HG03571 (cell line): ENCODE results near the gene DISC1.
"Not testable (repeated sequence)": the region's sequence is repeated elsewhere in the genome, so short reads cannot be mapped to it uniquely, and the experiment has no call there.

Experiments used
- ATAC-seq: cut with Tn5 transposase; IDR thresholded peaks from one replicate; pipeline ENCODE4 v1.9.1; 2021; ENCODE audit not compliant: unreplicated experiment

The DISC1 gene

DNA sequence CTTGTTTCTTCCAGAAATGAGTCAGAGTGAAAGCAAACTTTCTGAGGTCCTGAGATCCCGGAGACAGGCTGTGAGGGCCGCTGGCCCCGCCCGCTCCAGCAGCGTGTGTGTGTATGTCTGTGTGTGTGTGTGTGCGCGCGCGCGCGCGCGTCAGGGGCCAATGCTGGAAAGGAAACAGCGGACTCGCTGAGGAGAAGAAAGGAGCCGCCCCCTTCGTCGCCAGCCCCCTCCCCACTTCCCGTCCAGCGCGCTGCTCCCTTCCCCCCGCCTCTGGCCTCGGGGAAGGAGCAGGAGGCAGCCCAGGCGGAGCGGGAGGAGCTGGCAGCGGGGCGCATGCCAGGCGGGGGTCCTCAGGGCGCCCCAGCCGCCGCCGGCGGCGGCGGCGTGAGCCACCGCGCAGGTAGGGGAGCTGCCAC lies at the start of gene DISC1:
Gene DISC1 (plus strand): TSS at position 256 of the 416 bp plus-strand sequence. CDS start 78 bp downstream, at position 334.
- peak; percentile 59 for ATAC-seq

DNA sequence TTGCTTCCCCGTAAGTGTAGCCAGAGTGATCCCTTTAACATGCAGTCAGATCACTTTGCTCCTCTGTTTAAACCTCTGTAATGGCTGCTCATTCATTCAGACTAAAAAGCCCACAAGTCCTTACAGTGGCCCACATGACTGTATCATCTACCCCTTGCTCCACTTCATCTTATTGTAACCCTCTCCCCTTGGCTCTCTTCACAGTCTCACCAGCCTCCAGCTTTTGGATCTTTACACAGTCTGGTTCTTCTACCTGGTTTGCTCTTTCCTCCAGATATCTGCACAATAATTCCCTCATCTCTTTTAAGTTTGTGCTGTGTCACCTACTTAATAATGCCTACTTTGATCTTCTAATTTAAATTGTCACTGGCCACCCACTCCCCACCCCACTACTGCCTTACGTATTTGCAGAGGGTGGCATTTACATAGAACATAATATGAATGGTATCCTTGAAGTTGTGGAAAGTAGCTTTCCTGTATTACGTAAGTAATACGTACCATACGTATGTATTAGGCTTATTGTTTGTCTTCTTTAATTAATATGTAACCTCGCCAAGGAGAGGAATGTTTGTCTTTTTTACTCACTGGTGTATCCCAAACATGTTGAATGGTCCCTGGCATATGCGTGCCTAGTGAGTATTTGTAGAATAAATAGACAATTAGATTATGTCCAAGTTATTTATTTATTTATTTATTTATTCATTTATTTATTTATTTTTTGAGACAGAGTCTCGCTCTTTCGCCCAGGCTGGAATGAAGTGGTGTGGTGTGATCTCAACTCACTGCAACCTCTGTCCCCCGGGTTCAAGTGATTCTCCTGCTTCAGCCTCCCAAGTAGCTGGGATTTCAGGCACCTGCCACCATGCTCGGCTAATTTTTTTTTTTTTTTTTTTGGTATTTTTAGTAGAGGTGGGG lies 49.5 kb upstream of the DISC1 start:
- ATAC-seq, result no peak

DNA sequence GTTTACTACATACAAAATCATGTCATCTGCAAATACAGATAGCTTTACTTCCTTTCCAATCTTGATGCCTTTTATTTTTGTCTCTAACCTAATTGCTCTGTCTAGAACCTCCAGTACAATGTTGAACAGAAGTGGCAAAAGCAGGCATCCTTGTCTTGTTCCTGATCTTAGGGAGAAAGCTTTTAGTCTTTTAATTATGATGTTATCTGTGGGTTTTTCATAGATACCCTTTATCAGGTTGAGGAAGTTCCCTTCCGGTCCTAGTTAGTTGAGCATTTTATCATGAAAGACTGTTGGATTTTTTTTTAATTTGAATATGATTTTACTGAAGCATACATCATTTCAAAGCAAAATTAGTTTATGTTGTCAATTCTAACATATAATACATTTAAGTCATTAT lies 45.7 kb upstream of the DISC1 start:
- ATAC-seq, result no peak

DNA sequence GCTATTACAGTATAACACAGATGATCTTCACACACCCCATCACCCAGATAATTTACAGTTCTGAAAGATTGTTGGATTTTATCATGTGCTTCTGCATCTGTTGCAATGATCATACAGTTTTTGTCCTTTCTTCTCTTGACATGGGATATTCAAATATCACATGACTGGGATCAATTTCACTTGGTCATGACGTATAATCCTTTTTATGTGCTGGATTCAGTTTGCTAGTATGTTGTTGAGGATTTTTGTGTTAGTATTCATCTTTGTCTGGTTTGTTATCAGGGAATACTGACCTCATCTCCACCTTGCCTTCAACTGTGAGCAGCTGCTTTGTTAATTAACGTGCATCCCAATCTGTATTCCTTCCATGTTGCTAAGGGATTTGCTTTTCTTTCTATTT lies 44.7 kb upstream of the DISC1 start:
- ATAC-seq, result no peak

DNA sequence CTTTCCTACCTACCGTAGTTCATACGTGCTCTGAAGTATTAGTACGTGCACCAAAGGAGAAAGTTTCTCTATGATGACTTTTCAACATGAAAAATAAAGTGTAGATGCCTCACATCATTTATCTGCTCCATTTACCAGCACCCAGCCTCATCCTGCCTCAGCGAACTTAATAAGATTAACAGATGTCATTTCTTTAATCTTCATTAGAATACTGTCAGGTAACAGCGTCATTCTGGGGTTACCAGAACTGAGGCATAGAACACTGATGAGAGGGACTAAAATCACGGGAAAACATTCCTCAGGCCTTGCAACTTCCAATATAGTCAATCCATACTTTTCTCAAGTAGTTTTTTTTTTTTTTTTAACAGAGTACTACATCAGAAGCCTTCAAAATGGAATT lies 43.2 kb upstream of the DISC1 start:
- no peak for ATAC-seq

DNA sequence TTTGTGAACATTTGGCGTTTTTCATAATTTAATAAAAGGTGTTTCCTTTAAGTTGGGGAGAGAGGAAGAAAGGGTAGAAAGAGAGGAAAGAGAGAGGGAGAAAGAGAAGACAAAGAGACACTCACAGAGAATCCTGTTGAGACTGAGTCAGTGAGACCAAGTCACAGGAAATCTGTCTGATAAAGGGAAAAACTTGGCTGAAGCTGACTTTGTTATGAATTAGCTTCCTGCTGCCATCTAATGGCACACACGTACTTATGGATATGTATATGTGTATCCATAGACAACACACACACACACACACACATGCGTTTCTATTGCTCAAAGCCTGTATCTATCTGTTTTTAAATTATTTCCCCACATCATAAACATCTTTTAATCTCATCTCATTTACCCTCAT lies 42.5 kb upstream of the DISC1 start:
- ATAC-seq, result no peak

DNA sequence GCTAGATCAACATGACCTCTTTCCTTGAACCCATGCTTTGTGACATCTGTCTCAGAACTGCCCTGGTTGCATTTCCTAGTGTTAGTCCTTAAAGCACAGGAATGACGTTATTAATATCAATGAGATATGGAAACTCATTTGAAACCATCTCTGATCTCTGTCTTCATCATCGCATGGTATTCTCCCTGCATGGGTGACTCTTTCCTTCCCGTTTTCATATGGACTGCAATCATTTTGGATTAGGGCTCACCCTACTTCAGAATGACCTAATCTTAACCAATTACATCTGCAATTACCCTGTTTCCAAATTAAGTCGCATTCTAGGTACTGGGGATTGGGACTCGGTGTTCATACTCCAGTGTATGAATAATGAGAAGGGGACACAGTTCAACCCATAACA lies 41.7 kb upstream of the DISC1 start:
- ATAC-seq, result no peak

DNA sequence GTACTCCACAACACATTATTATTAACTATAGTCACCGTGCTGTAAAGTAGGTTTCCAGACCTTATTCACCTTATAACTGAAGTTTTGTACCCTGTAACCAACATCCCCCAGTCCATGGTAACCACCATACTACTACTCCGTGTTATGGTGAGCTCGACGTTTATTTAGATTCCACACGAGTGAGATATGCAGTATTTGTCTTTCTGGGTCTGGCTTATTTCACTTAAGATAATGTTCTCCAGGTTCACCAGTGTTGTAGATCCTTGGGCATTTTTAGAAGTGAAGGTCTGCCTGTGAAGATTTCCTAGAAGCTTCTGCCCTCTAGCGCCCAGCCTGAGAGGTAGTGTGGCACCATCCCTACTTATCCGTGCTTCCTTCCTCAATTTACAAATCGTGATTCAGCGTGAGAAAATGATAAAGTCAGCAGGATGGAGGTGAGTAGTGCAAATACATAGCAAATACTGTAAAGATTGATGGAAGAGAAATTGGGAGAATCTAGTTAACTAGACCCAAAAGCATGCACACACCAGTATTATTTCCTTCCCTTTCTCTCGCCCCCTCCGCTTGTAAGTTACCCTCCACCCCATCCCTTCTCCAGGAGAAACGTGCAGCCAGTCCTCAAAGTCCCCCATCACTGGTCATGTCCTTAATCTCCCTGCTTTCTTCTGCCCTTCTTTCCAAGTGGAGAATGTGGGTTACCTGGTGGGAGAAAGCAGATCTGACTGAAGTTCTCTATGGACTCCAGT lies 36.0 kb upstream of the DISC1 start:
- no peak for ATAC-seq

DNA sequence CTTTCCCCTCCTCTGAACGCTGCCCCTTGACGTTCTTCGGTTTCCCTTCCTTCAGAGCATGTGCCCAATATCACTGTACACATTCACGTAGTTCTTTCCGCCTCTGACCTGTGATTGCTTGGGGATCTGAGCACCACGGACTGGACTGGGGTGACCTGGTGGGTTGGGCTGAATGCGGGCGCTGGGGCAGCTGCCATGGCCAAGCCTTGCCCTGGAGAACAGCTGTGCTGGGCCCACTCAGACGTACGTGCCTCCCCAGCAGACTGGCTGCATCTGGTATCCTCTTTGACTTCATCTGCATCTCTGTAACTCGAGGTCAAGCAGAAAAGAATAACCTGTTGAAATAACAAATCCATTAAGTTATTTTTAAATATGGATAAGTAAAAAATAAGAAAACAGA lies 35.1 kb upstream of the DISC1 start:
- ATAC-seq, result no peak

DNA sequence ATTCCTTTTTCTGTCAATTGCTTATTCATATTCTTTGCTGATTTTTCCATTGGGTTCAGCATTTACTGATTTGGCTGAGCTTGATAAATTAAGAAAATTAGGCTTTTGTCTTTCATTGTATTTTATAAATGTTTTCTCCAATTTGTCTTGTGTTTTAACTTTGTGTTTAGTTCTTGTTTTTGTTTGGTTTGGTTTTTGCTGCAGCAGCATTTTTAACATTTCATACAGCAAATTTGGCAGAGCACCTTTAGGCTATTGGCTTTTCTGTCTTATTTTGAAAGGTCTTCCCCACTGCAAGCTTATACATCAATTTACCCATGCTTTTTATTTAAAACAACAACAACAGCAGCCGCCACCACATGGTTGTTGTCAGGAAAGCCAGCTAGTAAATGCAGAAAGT lies 33.8 kb upstream of the DISC1 start:
- no peak for ATAC-seq

DNA sequence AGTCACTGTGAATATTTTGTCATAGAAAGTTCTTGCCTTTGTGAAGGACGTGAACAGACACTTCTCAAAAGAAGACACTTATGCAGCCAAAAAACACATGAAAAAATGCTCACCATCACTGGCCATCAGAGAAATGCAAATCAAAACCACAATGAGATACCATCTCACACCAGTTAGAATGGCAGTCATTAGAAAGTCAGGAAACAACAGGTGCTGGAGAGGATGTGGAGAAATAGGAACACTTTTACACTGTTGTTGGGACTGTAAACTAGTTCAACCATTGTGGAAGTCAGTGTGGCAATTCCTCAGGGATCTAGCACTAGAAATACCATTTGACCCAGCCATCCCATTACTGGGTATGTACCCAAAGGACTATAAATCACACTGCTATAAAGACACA lies 33.3 kb upstream of the DISC1 start:
- ATAC-seq, result not testable (repeated sequence)

DNA sequence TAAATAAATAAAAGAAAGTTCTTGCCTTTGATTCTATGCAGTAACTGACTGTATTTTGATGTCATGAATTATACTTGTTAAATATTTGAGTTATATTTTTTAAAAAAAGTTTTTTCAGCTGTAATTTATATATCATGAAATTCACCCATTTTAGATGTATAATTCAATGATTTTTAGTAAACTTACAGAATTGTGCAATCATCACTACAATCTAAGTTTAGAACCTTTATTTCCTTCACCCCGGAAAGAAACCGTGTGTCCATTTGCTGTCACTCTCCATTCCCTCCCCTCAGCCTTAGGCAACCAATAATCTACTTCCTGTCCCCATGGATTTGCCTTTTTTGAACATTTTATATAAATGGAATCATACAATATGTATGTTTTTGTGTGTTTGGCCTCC lies 32.5 kb upstream of the DISC1 start:
- no peak for ATAC-seq

DNA sequence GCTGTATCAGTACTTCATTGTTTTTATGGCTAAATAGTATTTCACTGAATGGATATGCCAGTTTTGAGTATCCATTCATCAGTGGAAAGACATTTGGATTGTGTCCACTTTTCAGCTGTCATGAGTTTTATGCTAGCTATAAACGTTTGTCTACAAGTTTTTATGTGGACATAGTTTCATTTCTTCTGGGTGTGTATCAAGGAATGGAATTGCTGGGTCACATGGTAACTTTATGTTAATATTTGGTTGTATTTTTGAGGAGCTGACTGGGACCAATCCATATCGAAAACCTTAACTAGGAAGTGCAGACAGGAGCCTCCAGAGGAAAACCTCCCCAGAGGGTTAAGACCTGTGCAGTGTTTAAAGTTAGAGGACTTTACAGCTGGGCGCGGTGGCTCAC lies 31.8 kb upstream of the DISC1 start:
- ATAC-seq, result no peak

DNA sequence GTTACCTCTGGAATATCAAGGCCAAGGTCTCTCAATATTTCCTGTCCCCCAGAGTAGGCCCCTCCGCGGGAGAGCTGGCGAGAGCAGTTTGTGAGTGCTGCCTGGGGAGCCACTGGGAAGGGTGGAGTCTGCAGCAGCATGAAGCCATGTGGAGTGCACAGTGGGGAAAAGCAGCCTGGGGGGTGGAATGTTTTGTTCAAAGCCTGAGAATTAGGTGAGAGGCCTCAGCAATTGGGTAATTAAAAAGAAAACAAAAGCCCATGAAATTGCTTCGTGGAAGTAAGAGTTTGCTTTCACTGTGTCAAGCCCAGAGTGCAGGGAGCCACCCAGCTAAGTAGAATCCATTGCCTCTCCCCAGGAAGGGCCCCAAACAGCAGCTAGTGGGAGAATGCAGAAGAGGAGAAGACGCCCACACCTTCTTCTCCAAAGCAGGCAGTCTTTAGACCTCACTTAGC lies 30.2 kb upstream of the DISC1 start:
- no peak for ATAC-seq

DNA sequence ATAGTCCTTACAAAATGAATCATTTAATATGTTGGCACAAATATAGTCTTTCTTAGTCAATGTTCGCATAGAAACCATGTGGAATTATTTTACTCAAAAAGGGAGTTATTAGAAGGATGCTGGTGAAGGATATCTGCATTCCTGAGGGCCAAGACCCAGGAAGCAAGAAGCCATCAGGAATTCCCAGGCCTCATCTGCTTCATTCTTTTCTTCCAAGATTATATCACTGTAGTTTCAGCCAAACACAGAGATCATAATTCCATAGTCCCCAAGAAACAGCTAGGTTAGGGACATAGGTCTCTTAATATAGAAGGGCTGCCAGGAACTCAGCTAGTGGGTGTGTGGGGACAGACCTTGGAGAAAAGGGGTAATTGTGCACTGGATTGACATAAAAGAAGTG lies 28.6 kb upstream of the DISC1 start:
- ATAC-seq, result no peak

DNA sequence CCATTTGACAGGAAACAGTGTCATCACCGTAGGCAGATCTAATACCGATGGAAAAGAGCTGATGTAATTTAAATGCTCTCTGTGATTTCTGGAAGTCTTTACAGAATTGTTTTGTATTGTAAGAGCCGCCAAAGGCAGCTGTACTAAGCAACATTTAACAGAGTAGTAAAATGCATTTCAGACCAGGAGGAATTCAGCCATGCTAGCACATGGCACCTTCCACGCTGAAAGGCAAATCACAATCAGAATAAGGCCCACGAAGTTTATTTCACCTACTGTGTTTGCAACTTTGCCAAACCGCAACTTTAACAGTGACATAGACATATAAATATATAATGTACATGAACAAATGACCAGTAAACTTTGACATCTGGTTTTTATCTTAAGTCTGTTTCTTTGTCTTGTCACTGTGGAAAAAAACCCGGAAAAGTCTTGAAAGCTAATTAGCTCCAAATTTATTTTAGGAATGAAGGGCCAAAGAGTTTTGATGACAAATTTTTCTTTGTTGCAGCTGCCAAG lies 26.1 kb upstream of the DISC1 start:
- no peak for ATAC-seq

DNA sequence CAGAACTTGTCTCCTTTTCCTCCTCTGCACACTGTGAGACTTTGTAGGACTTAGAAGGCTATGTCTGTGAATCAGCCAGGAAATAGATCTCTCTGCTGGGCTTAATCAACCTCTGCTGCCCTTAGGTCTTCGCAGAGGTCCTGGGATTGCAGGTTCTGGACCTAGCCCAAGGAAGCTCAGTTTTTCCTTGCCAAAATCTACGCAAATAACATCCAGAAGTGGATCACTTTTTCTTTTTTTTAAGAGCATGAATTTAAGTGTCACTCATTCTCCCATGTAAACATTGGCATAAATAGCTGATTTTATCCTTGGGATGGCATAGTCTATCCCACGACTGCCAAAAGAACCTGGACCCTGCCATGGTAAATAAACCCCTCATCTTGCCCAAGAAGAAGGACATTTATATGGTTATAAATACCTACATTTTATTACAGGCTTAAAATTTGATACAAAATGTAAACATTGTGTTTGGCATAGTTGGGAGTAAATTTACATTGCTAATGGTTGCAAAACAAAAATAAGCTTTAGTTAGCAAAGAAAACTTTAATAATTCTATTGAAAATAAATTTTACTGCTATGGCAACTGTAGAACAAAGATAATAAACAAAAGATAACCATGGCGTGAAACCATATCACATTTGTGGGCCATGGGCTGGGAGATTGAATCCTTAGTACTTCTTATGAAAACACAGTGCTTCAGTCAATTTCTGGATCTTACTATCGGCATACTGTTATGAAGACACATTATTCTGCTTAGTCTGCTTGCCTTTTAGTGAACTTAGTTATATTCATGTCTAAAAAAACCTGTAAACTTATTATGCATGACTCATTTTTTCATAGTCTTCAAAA lies 24.5 kb upstream of the DISC1 start:
- no peak for ATAC-seq

DNA sequence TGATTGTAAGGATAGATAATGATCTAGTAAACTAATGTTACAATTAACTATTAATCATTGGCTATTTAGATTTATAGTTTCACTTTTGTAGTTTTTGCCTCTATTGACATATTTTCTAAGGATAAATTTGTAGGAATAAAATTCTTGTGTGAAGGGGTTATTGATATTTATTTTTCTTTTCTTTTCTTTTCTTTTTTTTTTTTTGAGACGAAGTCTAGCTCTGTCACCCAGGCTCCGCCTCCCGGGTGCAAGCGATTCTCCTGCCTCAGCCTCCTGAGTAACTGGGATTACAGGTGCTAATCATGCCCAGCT lies 24.0 kb upstream of the DISC1 start:
- ATAC-seq, result no peak

DNA sequence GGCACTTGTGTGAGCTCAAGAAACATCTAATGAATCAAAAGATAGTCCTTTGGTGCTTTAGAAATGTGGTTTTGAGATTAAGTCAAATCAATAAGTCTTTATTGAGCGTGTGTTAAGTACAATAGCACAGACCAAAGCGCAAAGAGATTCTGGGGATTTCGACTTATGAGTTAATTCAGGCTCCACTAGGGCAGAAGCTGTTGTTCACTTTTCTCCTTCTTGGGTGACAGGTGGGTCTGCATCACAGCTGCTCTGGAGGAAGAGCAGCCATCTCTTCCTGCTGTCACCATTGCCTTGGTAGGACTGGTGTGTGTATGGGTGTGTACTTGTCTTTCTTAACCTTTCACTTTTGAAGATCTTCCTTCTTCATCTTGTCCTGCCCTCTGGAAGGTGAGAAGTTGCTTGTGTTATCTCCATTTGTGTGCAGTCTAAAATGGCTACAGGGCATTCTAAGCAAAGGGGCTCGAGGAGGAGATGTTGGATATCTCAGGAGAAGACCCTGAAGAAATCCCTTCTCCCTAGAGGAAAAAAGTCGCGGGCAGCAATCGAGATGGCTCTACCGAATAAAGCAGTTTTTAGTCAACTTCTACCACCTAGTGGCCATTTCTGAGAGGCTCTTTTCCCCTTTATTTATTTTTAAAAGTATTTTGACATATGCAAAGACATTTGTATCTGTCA lies 22.9 kb upstream of the DISC1 start:
- no peak for ATAC-seq

DNA sequence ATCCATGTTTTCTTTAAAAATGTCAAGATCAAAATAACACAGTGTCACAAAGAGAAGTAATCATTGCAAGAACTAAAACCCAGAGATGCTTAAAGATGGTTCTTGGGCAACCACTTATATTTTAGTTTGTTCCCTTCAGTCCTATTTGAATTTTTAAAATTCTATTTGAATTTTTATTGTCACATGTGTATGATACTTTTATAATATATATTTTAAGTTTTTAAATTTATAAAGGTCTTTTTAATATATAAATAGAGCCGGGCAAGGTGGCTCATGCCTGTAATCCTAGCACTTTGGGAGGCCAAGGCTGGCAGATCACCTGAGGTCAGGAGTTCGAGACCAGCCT lies 22.3 kb upstream of the DISC1 start:
- no peak for ATAC-seq
